Measurements from ENCODE around the gene RFESD. TPM values are rescaled to one million over a fixed set of nuclear protein-coding genes. Genes with fewer than 3 reads are reported as not detected.

Gene RFESD
- total and polyA plus RNA-seq, 2 of the 8 experiments (the other 6 are each of a cell fraction or from before 2014, with no cell fraction given), result 1.7 to 2.0 TPM

GRCh38 chr5:95667678-95668077 lies 21.1 kb downstream of the RFESD start:
- no peak overlapping the region for H2BK20ac ChIP-seq (ENCODE audit: low read length)
- ChIA-PET POLR2A (ENCODE audit: partially characterized antibody) (interaction anchor here (1.2 kb wide), 1 partner anchor 43 kb away, joined by 3 read pairs; no protein-coding TSS in a partner anchor), CTCF (ENCODE audit: partially characterized antibody) (interaction anchor here (0.7 to 4.4 kb wide), 4 partner anchors 21 to 104 kb away, joined by 3 to 28 read pairs (median 4); partner anchors contain the start of gene RFESD)
- DNase-seq (ENCODE audit: low read depth in 1 of 2, low spot score in 2 of 2) (no peak), FAIRE-seq (no peak)
- H2BK5ac ChIP-seq (ENCODE audit: low read depth, low read length), result no peak overlapping the region
- H3K14ac ChIP-seq (ENCODE audit: insufficient read length), result no peak overlapping the region
- H2BK12ac ChIP-seq (ENCODE audit: low read depth, low read length), result no peak overlapping the region
- H2AFZ ChIP-seq (ENCODE audit: low read length), result no peak overlapping the region
- no peaks in the 10 kb centered on the region for H3K79me2 ChIP-seq (ENCODE audit: control insufficient read depth in 1 of 2, insufficient read depth in 2 of 2, low read length in 2 of 2)
- no peak overlapping the region for H3K4ac ChIP-seq (replicated peaks; ENCODE audit: insufficient read length, low read depth, low read length)
- H3K9ac ChIP-seq (replicated peaks in 1 of 4; ENCODE audit: extremely low read depth in 1 of 4, low read depth in 3 of 4, low read length in 3 of 4), result no peak overlapping the region
- no peaks in the 10 kb centered on the region for H3K36me3 ChIP-seq (ENCODE audit: control insufficient read depth in 2 of 4, insufficient read depth in 4 of 4, low read length in 3 of 4)
- no peak overlapping the region for H2BK120ac ChIP-seq (replicated peaks; ENCODE audit: low read depth, low read length)
- H2BK15ac ChIP-seq (ENCODE audit: low read length), result no peak overlapping the region
- no peaks in the 10 kb centered on the region for H3K23me2 ChIP-seq (ENCODE audit: low read depth, low read length)
- no peak overlapping the region for H4K91ac ChIP-seq (replicated peaks; ENCODE audit: insufficient read length, low read length)
- no peaks in the 10 kb centered on the region for H4K20me1 ChIP-seq (replicated peaks in 1 of 2; ENCODE audit: control insufficient read depth in 1 of 2, insufficient read depth in 2 of 2, low read length in 2 of 2)
- no peaks in the 10 kb centered on the region for H3K4me1 ChIP-seq (replicated peaks in 1 of 4; ENCODE audit: control insufficient read depth in 3 of 4, insufficient read depth in 4 of 4, low read length in 3 of 4)
- no peaks in the 10 kb centered on the region for H3K9me3 ChIP-seq (ENCODE audit: insufficient read depth in 2 of 2, low read depth in 1 of 2, low read length in 1 of 2)
- H3K23ac ChIP-seq (ENCODE audit: insufficient read length), result no peak overlapping the region
- H2AK5ac ChIP-seq (ENCODE audit: low read depth, low read length), result no peak overlapping the region
- H3K4me2 ChIP-seq (ENCODE audit: insufficient read depth in 1 of 2, low read depth in 2 of 2, low read length in 2 of 2), result no peak overlapping the region
- H3K18ac ChIP-seq (ENCODE audit: extremely low read depth, low read length), result no peak overlapping the region
- no peak overlapping the region for H3K56ac ChIP-seq (replicated peaks; ENCODE audit: insufficient read length, low read depth, low read length)
- H3K27me3 ChIP-seq (replicated peaks in 1 of 4; ENCODE audit: control insufficient read depth in 3 of 4, extremely low read depth in 1 of 4, insufficient read depth in 3 of 4, low read length in 3 of 4), result no peaks in the 10 kb centered on the region
- no peak overlapping the region for H3K4me3 ChIP-seq (ENCODE audit: extremely low read depth in 1 of 4, insufficient read depth in 2 of 4, low read depth in 3 of 4, low read length in 4 of 4)
- no peak overlapping the region for H4K8ac ChIP-seq (ENCODE audit: extremely low read depth, insufficient read depth, low read length)
- no peak overlapping the region for H4K5ac ChIP-seq (ENCODE audit: insufficient read length, low read depth, low read length)
- no peak overlapping the region for H3K27ac ChIP-seq (ENCODE audit: low read depth, low read length)
- H3K79me1 ChIP-seq (ENCODE audit: low read depth, low read length), result no peaks in the 10 kb centered on the region
- TF ChIP-seq EP300 (IDR thresholded peaks at IDR 0.05; ENCODE audit: borderline replicate concordance in 1 of 2, low read depth in 2 of 2, low read length in 2 of 2), result no peak
- no peak for TF ChIP-seq RAD21 (IDR thresholded peaks at IDR 0.05 in 1 of 2, conservative IDR thresholded peaks at IDR 0.05 in 1 of 2; ENCODE audit: low read depth in 2 of 2, low read length in 2 of 2)
- no peak for TF ChIP-seq CTBP2 (IDR thresholded peaks at IDR 0.05; ENCODE audit: borderline replicate concordance, insufficient read depth, insufficient read length, low read length)
- TF ChIP-seq RNF2 (IDR thresholded peaks at IDR 0.05; ENCODE audit: borderline replicate concordance, low read depth, low read length, missing control alignments, poor library complexity, severe bottlenecking), result no peak
- TF ChIP-seq SUZ12 (IDR thresholded peaks at IDR 0.05; ENCODE audit: low read length), result no peak
- TF ChIP-seq CBX5 (IDR thresholded peaks at IDR 0.05; ENCODE audit: low read depth, low read length), result no peak
- TF ChIP-seq KDM4A (IDR thresholded peaks at IDR 0.05; ENCODE audit: low read depth, low read length, severe bottlenecking), result no peak
- TF ChIP-seq ASH2L (IDR thresholded peaks at IDR 0.05; ENCODE audit: low read length), result no peak
- TF ChIP-seq CHD1 (IDR thresholded peaks at IDR 0.05; ENCODE audit: low read depth, low read length), result no peak
- no peak for TF ChIP-seq FOSL1 (IDR thresholded peaks at IDR 0.05; ENCODE audit: insufficient read depth, low read depth, low read length)
- TF ChIP-seq HDAC2 (IDR thresholded peaks at IDR 0.05; ENCODE audit: borderline replicate concordance in 1 of 2, low read depth in 2 of 2, low read length in 2 of 2), result no peak
- no peak for TF ChIP-seq NRF1 (IDR thresholded peaks at IDR 0.05; ENCODE audit: low read depth, low read length)
- TF ChIP-seq TBP (IDR thresholded peaks at IDR 0.05; ENCODE audit: low read depth, low read length), result no peak
- TF ChIP-seq KDM1A (IDR thresholded peaks at IDR 0.05; ENCODE audit: borderline replicate concordance, low read length), result no peak

All from H1 (cell line).